Activated T-helper 17 cell treated with anti-CD3 and anti-CD28 coated beads, Interleukin-2, amount 50 U/mL, for 72 hours (primary cell): ENCODE measurements around the gene ATXN7L1. TPM values are rescaled to one million over a fixed set of nuclear protein-coding genes. Genes with fewer than 3 reads are reported as not detected.
A peak's percentile ranks its signal among the peaks of the same experiment; 100 is the strongest.

Source experiments
- ATAC-seq: fragments of 150-1000 bp; cut with Tn5 transposase; replicated peaks from 2 replicates; pipeline ENCODE4 v1.10.0; 2021; ENCODE audit warnings: mild to moderate bottlenecking, moderate library complexity
- H3K27ac Mint-ChIP-seq: one replicate; pipeline ENCODE4 v1.8.0; 2022; ENCODE audit warnings: mixed read lengths
- H3K27me3 Mint-ChIP-seq: one replicate; pipeline ENCODE4 v1.8.0; 2022; ENCODE audit warnings: mixed read lengths
- H3K36me3 Mint-ChIP-seq: one replicate; pipeline ENCODE4 v1.8.0; 2022; ENCODE audit warnings: low read depth, mild to moderate bottlenecking, mixed read lengths
- H3K4me1 Mint-ChIP-seq: one replicate; pipeline ENCODE4 v1.8.0; 2022; ENCODE audit warnings: mixed read lengths
- H3K4me3 Mint-ChIP-seq: one replicate; pipeline ENCODE4 v1.8.0; 2022; ENCODE audit warnings: mild to moderate bottlenecking, mixed read lengths
- H3K9me3 Mint-ChIP-seq: one replicate; pipeline ENCODE4 v1.8.0; 2022; ENCODE audit warnings: mixed read lengths
- total RNA-seq, 2 donors: library from RNA; stranded (reverse); gene quantifications; one replicate each; pipeline ENCODE4 v1.2.3, GENCODE V29; 2022

ATXN7L1 gene
- total RNA-seq, 2 donors from 2014 or later, result 12.1 to 24.0 TPM

- Mint-ChIP-seq H3K9me3 (no peaks in the 10 kb centered on the region), H3K36me3 (no peaks in the 10 kb centered on the region), H3K4me3 (no peak overlapping the region), H3K4me1 (peaks cover 8% of the 10 kb centered on the region), H3K27me3 (no peaks in the 10 kb centered on the region), H3K27ac (no peak overlapping the region)
- no peak for ATAC-seq
Observed at GRCh38 chr7:105831302-105831620, 45.1 kb downstream of the ATXN7L1 start.

GRCh38 chr7:105830405-105831301, 45.7 kb downstream of the ATXN7L1 start:
- Mint-ChIP-seq H3K4me3 (no peak overlapping the region), H3K4me1 (peaks cover 8% of the 10 kb centered on the region), H3K9me3 (no peaks in the 10 kb centered on the region), H3K27ac (no peak overlapping the region), H3K36me3 (no peaks in the 10 kb centered on the region), H3K27me3 (no peaks in the 10 kb centered on the region)
- ATAC-seq, result peak; percentile 51

GRCh38 chr7:105829681-105830322, 46.6 kb downstream of the ATXN7L1 start:
- H3K4me1 Mint-ChIP-seq, result peaks cover 8% of the 10 kb centered on the region
- H3K27ac Mint-ChIP-seq, result no peak overlapping the region
- H3K4me3 Mint-ChIP-seq, result no peak overlapping the region
- no peaks in the 10 kb centered on the region for H3K9me3 Mint-ChIP-seq
- ATAC-seq, result no peak
- no peaks in the 10 kb centered on the region for H3K27me3 Mint-ChIP-seq
- no peaks in the 10 kb centered on the region for H3K36me3 Mint-ChIP-seq

- Mint-ChIP-seq H3K27ac (no peak overlapping the region), H3K36me3 (no peaks in the 10 kb centered on the region)
- no peak for ATAC-seq
Observed at GRCh38 chr7:105828141-105828540, 48.3 kb downstream of the ATXN7L1 start.

GRCh38 chr7:105827151-105827875, 49.1 kb downstream of the ATXN7L1 start:
- H3K4me1 Mint-ChIP-seq, result peaks cover 11% of the 10 kb centered on the region
- H3K4me3 Mint-ChIP-seq, result no peak overlapping the region
- H3K27me3 Mint-ChIP-seq, result no peaks in the 10 kb centered on the region
- peaks cover 5% of the 10 kb centered on the region for H3K9me3 Mint-ChIP-seq
- no peak overlapping the region for H3K27ac Mint-ChIP-seq
- no peak for ATAC-seq
- H3K36me3 Mint-ChIP-seq, result no peaks in the 10 kb centered on the region

More at GRCh38 chr7:105828141-105828540, 48.3 kb downstream of the ATXN7L1 start:
- Mint-ChIP-seq H3K4me1 (peaks cover 19% of the 10 kb centered on the region), H3K9me3 (peaks cover 5% of the 10 kb centered on the region), H3K4me3 (no peak overlapping the region), H3K27me3 (no peaks in the 10 kb centered on the region)

GRCh38 chr7:105826143-105826542, 50.3 kb downstream of the ATXN7L1 start:
- H3K27me3 Mint-ChIP-seq, result no peaks in the 10 kb centered on the region
- no peak for ATAC-seq
- no peak overlapping the region for H3K4me3 Mint-ChIP-seq
- peaks cover 11% of the 10 kb centered on the region for H3K4me1 Mint-ChIP-seq
- peaks cover 5% of the 10 kb centered on the region for H3K9me3 Mint-ChIP-seq
- no peak overlapping the region for H3K27ac Mint-ChIP-seq
- no peaks in the 10 kb centered on the region for H3K36me3 Mint-ChIP-seq

- Mint-ChIP-seq H3K27ac (no peak overlapping the region), H3K4me1 (peaks cover 11% of the 10 kb centered on the region), H3K9me3 (peaks cover 5% of the 10 kb centered on the region), H3K4me3 (no peak overlapping the region), H3K36me3 (no peaks in the 10 kb centered on the region), H3K27me3 (no peaks in the 10 kb centered on the region)
- ATAC-seq, result no peak
Observed at GRCh38 chr7:105825371-105825770, 51.0 kb downstream of the ATXN7L1 start.

- Mint-ChIP-seq H3K27me3 (no peaks in the 10 kb centered on the region), H3K9me3 (peaks cover 5% of the 10 kb centered on the region)
- no peak for ATAC-seq
Observed at GRCh38 chr7:105822806-105823205, 53.6 kb downstream of the ATXN7L1 start.

GRCh38 chr7:105821527-105821926, 54.9 kb downstream of the ATXN7L1 start:
- H3K4me1 Mint-ChIP-seq, result peaks cover 11% of the 10 kb centered on the region
- H3K36me3 Mint-ChIP-seq, result no peaks in the 10 kb centered on the region
- H3K27me3 Mint-ChIP-seq, result no peaks in the 10 kb centered on the region
- H3K27ac Mint-ChIP-seq, result no peak overlapping the region
- peak; percentile 60 for ATAC-seq
- H3K4me3 Mint-ChIP-seq, result no peak overlapping the region
- peaks cover 5% of the 10 kb centered on the region for H3K9me3 Mint-ChIP-seq

More at GRCh38 chr7:105822806-105823205, 53.6 kb downstream of the ATXN7L1 start:
- H3K4me1 Mint-ChIP-seq, result peaks cover 11% of the 10 kb centered on the region
- no peaks in the 10 kb centered on the region for H3K36me3 Mint-ChIP-seq
- no peak overlapping the region for H3K4me3 Mint-ChIP-seq
- H3K27ac Mint-ChIP-seq, result no peak overlapping the region

GRCh38 chr7:105820363-105821066, 55.9 kb downstream of the ATXN7L1 start:
- Mint-ChIP-seq H3K9me3 (peaks cover 5% of the 10 kb centered on the region), H3K27me3 (no peaks in the 10 kb centered on the region), H3K4me1 (peaks cover 11% of the 10 kb centered on the region), H3K36me3 (no peaks in the 10 kb centered on the region), H3K27ac (no peak overlapping the region), H3K4me3 (no peak overlapping the region)
- no peak for ATAC-seq

- no peak overlapping the region for H3K27ac Mint-ChIP-seq
- ATAC-seq, result no peak
- peaks cover 11% of the 10 kb centered on the region for H3K4me1 Mint-ChIP-seq
- no peak overlapping the region for H3K4me3 Mint-ChIP-seq
- H3K27me3 Mint-ChIP-seq, result no peaks in the 10 kb centered on the region
- H3K9me3 Mint-ChIP-seq, result peaks cover 5% of the 10 kb centered on the region
- H3K36me3 Mint-ChIP-seq, result no peaks in the 10 kb centered on the region
Observed at GRCh38 chr7:105819559-105819958, 56.8 kb downstream of the ATXN7L1 start.

GRCh38 chr7:105816954-105817615, 59.3 kb downstream of the ATXN7L1 start:
- H3K27me3 Mint-ChIP-seq, result no peaks in the 10 kb centered on the region
- H3K4me1 Mint-ChIP-seq, result no peaks in the 10 kb centered on the region
- no peak for ATAC-seq
- no peak overlapping the region for H3K4me3 Mint-ChIP-seq
- H3K36me3 Mint-ChIP-seq, result no peaks in the 10 kb centered on the region
- H3K9me3 Mint-ChIP-seq, result no peaks in the 10 kb centered on the region
- H3K27ac Mint-ChIP-seq, result no peak overlapping the region

GRCh38 chr7:105816266-105816843, 60.0 kb downstream of the ATXN7L1 start:
- Mint-ChIP-seq H3K4me1 (no peaks in the 10 kb centered on the region), H3K9me3 (no peaks in the 10 kb centered on the region), H3K27me3 (no peaks in the 10 kb centered on the region), H3K27ac (no peak overlapping the region), H3K4me3 (no peak overlapping the region), H3K36me3 (no peaks in the 10 kb centered on the region)
- ATAC-seq, result no peak
